Uterus (tissue), 2 donors: ENCODE data around the gene ZBED6.

ENCODE experiments used
- CTCF ChIP-seq, 4 experiments: fragments of 200-600 bp in 2 of 4; fragments of 450-650 bp in 2 of 4; sonication (generic) in 2 of 4; IDR thresholded peaks; one replicate each; pipeline ENCODE4 v1.5.1; 2016 to 2019; ENCODE audit warnings: antibody characterized with exemption in 4 of 4, mild to moderate bottlenecking in 2 of 4, moderate library complexity in 1 of 4
- POLR2A ChIP-seq, 2 donors: fragments of 450-650 bp; IDR thresholded peaks; one replicate each; pipeline ENCODE4 v1.6.1; 2016; ENCODE audit warnings: antibody characterized with exemption in 2 of 2, mild to moderate bottlenecking in 1 of 2, moderate library complexity in 1 of 2

- TF ChIP-seq POLR2A (IDR thresholded peaks at IDR 0.05) (no peak), CTCF (IDR thresholded peaks at IDR 0.05) (no peak)
Measured at GRCh38 chr1:203807196-203807595, 11.8 kb downstream of the ZBED6 start.
